K562 (cell line): ENCODE results near the gene FAM186B. TPM values are rescaled to one million over a fixed set of nuclear protein-coding genes. Genes with fewer than 3 reads are reported as not detected.

Source experiments
- BRF1 ChIP-seq: IDR thresholded peaks from 3 replicates; pipeline ENCODE4 v1.6.1; 2011; ENCODE audit warnings: borderline replicate concordance, mild to moderate bottlenecking; ENCODE audit not compliant: insufficient read length; ENCODE audit errors: extremely low read depth
- FOS ChIP-seq: IDR thresholded peaks from 3 replicates; pipeline ENCODE4 v1.6.1; 2011; ENCODE audit not compliant: insufficient read length; ENCODE audit errors: extremely low read depth
- FOXJ2 ChIP-seq: fragments of 200-800 bp; sonication (Bioruptor generic); IDR thresholded peaks from 2 replicates; pipeline ENCODE4 v1.6.1; 2016; ENCODE audit warnings: missing genetic modification characterization, missing compliant biosample characterization
- FOXM1 ChIP-seq, 2 experiments: fragments of 450-650 bp in 1 of 2; sonication (generic) in 1 of 2; formaldehyde crosslinking in 1 of 2; IDR thresholded peaks; 2 replicates each; pipeline versions ENCODE4 v1.6.1 to v1.9.0; 2017 to 2022; ENCODE audit warnings: low read depth in 2 of 2, mild to moderate bottlenecking in 2 of 2, missing genetic modification reagents in 1 of 2, moderate library complexity in 1 of 2
- MCM7 ChIP-seq, 2 experiments: fragments of 450-650 bp; IDR thresholded peaks; 2 replicates each; pipeline ENCODE4 v1.6.1; 2016 to 2018
- MNT ChIP-seq, 2 experiments: fragments of 450-650 bp; conservative IDR thresholded peaks; 2 replicates each; pipeline ENCODE4 v1.6.1; 2017; ENCODE audit warnings: mild to moderate bottlenecking in 2 of 2, moderate library complexity in 2 of 2
- SAFB2 ChIP-seq: fragments of 200-400 bp; formaldehyde crosslinking; IDR thresholded peaks from 2 replicates; pipeline ENCODE4 v1.6.1; 2018; ENCODE audit warnings: borderline replicate concordance, low read length, low read depth, moderate library complexity; ENCODE audit not compliant: severe bottlenecking
- SIN3A ChIP-seq, 2 experiments: fragments of 150-350 bp in 1 of 2; IDR thresholded peaks; 2 replicates each; pipeline ENCODE4 v1.6.1; 2011 to 2016; ENCODE audit warnings: borderline replicate concordance in 2 of 2, low read depth in 2 of 2, low read length in 2 of 2, mild to moderate bottlenecking in 2 of 2, moderate library complexity in 2 of 2; ENCODE audit not compliant: control insufficient read depth in 1 of 2
- SPI1 ChIP-seq: IDR thresholded peaks from 2 replicates; pipeline ENCODE4 v1.6.1; 2011; ENCODE audit warnings: low read depth, low read length, control low read depth, borderline replicate concordance
- TEAD1 ChIP-seq, 2 experiments: fragments of 450-650 bp in 1 of 2; sonication (generic) in 1 of 2; formaldehyde crosslinking; IDR thresholded peaks; 2 replicates each; pipeline versions ENCODE4 v1.4.0 to v1.8.0; 2020 to 2022; ENCODE audit warnings: mild to moderate bottlenecking in 2 of 2, missing genetic modification reagents in 1 of 2
- TRIM28 ChIP-seq: fragments of 450-650 bp; IDR thresholded peaks from 2 replicates; pipeline ENCODE4 v1.6.1; 2017
- ZNF184 ChIP-seq: sonication (generic); formaldehyde crosslinking; IDR thresholded peaks from 2 replicates; pipeline ENCODE4 v1.5.0; 2020; ENCODE audit warnings: missing genetic modification reagents
- ZNF75A ChIP-seq: fragments of 450-650 bp; formaldehyde crosslinking; IDR thresholded peaks from 2 replicates; pipeline ENCODE4 v1.4.0; 2020; ENCODE audit warnings: mild to moderate bottlenecking
- ZZZ3 ChIP-seq: fragments of 450-650 bp; IDR thresholded peaks from 2 replicates; pipeline ENCODE4 v1.6.1; 2016; ENCODE audit warnings: antibody characterized with exemption, mild to moderate bottlenecking, moderate library complexity
- polyA plus RNA-seq, 8 experiments: library from polyadenylated mRNA; depleted of rRNA in 4 of 8; stranded (reverse) in 5 of 8; unstranded in 3 of 8; fragments of >200 nt; fragmentation: Nextera tagmentation in 2 of 8; fragmentation: Illumina TruSeq in 1 of 8; extraction: Ambion mirVana in 2 of 8; extraction: Trizol in 1 of 8; gene quantifications; 2 replicates each; pipeline versions ENCODE4 v1.2.1 to v1.2.3, GENCODE V29; 2011 to 2014; ENCODE audit warnings: inconsistent platforms in 1 of 8, missing spikeins in 1 of 8
- total RNA-seq, 7 experiments: library from RNA; depleted of rRNA in 6 of 7; stranded (reverse); fragments of >200 nt in 6 of 7; fragmentation: Illumina TruSeq in 2 of 7; extraction: Trizol in 2 of 7; gene quantifications; 2 replicates each; pipeline versions ENCODE4 v1.2.1 to v1.2.3, GENCODE V29; 2011 to 2021; ENCODE audit warnings: low replicate concordance in 1 of 7
- TF ChIP-seq, protein P1 (sequence below): fragments of 450-650 bp; conservative IDR thresholded peaks from 2 replicates; pipeline ENCODE4 v1.6.1; 2016; ENCODE audit warnings: missing genetic modification characterization, low read depth, mild to moderate bottlenecking, missing compliant biosample characterization, moderate library complexity
- TF ChIP-seq, protein P2 (sequence below), 2 experiments: fragments of 450-650 bp; IDR thresholded peaks; 2 replicates each; pipeline ENCODE4 v1.6.1; 2016; ENCODE audit warnings: mild to moderate bottlenecking in 2 of 2, borderline replicate concordance in 1 of 2, low read depth in 1 of 2, moderate library complexity in 1 of 2

Gene FAM186B
- total and polyA plus RNA-seq, 9 of the 15 experiments (the other 6 are each of a cell fraction or from before 2014, with no cell fraction given), result 0.07 to 0.42 (median 0.15) TPM

DNA sequence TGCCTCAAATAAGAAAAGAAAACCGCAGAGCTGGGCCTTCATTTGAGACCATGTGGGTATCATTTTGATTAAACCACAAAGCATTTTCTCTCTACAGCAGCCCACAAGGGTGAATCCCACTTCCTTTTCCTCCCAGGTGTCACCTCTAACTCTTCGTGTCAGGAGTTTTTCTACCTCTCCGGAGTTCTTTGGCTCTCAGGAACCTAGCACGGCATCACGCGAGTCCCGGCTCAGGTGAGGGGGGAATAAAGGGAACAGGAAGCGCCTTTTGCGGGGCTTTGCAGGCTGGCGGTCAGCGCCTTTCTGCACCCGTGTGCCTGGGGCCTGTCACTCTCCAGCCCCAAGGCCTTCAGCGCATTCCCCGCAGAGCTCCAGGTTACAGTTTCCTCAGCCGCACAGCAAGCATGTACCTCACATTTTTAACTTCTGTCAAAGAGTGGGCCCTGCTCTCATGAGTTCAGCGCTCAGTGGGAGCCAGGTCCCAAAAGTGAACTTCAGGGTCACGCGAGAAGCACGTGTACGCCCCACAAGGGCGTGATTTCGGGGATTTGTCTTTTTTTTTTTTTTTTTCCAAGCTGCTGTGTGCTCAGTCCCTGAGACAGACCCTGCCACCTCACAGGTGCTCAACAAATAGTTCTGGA lies 17.2 kb upstream of the FAM186B start (continued):
- TF ChIP-seq FOXM1 (IDR thresholded peaks at IDR 0.05; ENCODE audit: low read depth) (no peak), FOXM1 (CRISPR knock-in tag; IDR thresholded peaks at IDR 0.05; ENCODE audit: low read depth) (no peak), TEAD1 (CRISPR knock-in tag; IDR thresholded peaks at IDR 0.05) (no peak), SIN3A (IDR thresholded peaks at IDR 0.05; ENCODE audit: borderline replicate concordance in 2 of 2, control insufficient read depth in 1 of 2, low read depth in 2 of 2, low read length in 2 of 2) (no peak), MCM7 (IDR thresholded peaks at IDR 0.05) (no peak), FOS (no peak), TRIM28 (no peak), SAFB2 (no peak), BRF1 (no peak), ZZZ3 (no peak), SPI1 (peak; percentile 67), ZNF75A (CRISPR knock-in tag) (no peak), FOXJ2 (tag) (no peak), ZNF184 (CRISPR knock-in tag) (no peak), MNT (conservative IDR thresholded peaks at IDR 0.05) (peak; percentile 70 to 77)
- TF ChIP-seq, protein P1, sequence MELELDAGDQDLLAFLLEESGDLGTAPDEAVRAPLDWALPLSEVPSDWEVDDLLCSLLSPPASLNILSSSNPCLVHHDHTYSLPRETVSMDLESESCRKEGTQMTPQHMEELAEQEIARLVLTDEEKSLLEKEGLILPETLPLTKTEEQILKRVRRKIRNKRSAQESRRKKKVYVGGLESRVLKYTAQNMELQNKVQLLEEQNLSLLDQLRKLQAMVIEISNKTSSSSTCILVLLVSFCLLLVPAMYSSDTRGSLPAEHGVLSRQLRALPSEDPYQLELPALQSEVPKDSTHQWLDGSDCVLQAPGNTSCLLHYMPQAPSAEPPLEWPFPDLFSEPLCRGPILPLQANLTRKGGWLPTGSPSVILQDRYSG (tag), result peak; percentile 47; the same call in 1 of the 2 replicates
- TF ChIP-seq, protein P2, sequence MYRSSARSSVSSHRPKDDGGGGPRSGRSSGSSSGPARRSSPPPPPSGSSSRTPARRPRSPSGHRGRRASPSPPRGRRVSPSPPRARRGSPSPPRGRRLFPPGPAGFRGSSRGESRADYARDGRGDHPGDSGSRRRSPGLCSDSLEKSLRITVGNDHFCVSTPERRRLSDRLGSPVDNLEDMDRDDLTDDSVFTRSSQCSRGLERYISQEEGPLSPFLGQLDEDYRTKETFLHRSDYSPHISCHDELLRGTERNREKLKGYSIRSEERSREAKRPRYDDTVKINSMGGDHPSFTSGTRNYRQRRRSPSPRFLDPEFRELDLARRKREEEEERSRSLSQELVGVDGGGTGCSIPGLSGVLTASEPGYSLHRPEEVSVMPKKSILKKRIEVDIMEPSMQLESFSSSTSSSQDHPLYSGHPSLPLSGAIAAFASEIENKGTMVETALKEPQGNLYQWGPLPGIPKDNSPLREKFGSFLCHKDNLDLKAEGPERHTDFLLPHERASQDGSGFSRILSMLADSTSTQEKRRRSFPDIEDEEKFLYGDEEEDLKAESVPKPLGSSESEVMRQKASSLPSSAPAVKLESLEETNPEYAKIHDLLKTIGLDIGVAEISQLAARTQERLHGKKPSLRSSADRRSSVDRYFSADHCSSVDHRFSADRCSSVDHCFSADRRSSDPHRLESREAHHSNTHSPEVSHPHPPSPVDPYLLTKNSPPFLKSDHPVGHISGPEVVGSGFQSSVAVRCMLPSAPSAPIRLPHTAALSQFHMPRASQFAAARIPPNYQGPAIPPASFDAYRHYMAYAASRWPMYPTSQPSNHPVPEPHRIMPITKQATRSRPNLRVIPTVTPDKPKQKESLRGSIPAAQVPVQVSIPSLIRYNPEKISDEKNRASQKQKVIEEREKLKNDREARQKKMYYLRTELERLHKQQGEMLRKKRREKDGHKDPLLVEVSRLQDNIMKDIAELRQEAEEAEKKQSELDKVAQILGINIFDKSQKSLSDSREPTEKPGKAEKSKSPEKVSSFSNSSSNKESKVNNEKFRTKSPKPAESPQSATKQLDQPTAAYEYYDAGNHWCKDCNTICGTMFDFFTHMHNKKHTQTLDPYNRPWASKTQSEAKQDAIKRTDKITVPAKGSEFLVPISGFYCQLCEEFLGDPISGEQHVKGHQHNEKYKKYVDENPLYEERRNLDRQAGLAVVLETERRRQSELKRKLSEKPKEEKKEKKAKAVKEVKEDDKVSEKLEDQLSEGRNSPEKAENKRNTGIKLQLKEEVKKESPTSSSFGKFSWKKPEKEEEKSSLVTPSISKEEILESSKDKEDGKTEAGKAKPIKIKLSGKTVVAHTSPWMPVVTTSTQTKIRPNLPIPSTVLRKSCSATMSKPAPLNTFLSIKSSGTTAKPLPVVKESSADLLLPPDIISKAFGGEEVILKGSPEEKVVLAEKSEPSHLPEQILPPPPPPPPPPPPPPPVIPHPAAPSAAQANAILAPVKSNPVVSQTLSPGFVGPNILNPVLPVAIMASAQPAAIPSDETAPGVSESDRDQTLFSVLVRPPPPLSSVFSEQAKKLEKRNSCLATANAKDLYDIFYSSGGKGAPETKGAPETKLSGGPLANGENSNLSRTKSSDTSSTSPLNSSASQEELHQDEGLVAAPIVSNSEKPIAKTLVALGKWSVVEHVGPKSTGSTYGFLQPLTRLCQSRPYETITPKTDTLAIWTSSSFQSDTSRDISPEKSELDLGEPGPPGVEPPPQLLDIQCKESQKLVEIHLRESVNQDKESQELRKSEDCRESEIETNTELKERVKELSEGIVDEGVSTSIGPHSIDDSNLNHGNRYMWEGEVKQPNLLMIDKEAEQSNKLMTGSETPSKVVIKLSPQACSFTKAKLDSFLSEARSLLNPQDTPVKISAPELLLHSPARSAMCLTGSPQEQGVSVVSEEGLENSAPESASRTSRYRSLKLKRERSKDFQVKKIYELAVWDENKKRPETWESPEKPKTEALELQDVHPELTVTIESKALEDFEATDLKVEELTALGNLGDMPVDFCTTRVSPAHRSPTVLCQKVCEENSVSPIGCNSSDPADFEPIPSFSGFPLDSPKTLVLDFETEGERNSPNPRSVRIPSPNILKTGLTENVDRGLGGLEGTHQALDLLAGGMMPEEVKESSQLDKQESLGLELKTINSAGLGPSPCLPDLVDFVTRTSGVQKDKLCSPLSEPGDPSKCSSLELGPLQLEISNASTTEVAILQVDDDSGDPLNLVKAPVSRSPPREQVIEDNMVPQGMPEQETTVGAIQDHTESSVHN (IDR thresholded peaks at IDR 0.05; ENCODE audit: borderline replicate concordance in 1 of 2, low read depth in 1 of 2), result no peak
